Upper lobe of left lung (tissue), 4 donors: Measurements from ENCODE around the gene DHRS12.

Source experiments
- CTCF ChIP-seq, 6 experiments: fragments of 450-650 bp in 4 of 6; fragments of 200-600 bp in 2 of 6; sonication (generic) in 2 of 6; IDR thresholded peaks; one replicate each; pipeline ENCODE4 v1.5.1; 2016 to 2019; ENCODE audit warnings: antibody characterized with exemption in 6 of 6
- EP300 ChIP-seq, 4 donors: sonication (generic); formaldehyde crosslinking; IDR thresholded peaks; one replicate each; pipeline ENCODE4 v1.5.1; 2017; ENCODE audit warnings: antibody characterized with exemption in 4 of 4, control low read depth in 2 of 4
- POLR2A ChIP-seq, 4 donors: fragments of 450-650 bp; IDR thresholded peaks; one replicate each; pipeline ENCODE4 v1.5.1; 2016 to 2017; ENCODE audit warnings: antibody characterized with exemption in 4 of 4, mild to moderate bottlenecking in 2 of 4
- POLR2AphosphoS5 ChIP-seq, 2 donors: sonication (generic); formaldehyde crosslinking; IDR thresholded peaks; one replicate each; pipeline ENCODE4 v1.5.1; 2017; ENCODE audit warnings: antibody characterized with exemption in 2 of 2

- no peak for TF ChIP-seq CTCF (IDR thresholded peaks at IDR 0.05)
- TF ChIP-seq EP300 (IDR thresholded peaks at IDR 0.05): no peak
- no peak for TF ChIP-seq POLR2A (IDR thresholded peaks at IDR 0.05)
- no peak for TF ChIP-seq POLR2AphosphoS5 (IDR thresholded peaks at IDR 0.05)
These were observed 10.2 kb downstream of the DHRS12 start for GRCh38 chr13:51793570-51794271.
